Activated T-cell treated with anti-CD3 and anti-CD28 coated beads, Interleukin-2, amount 50 U/mL, for 1 hour (primary cell): ENCODE data around the gene MYH3.
"Not testable (repeated sequence)": the region's sequence is repeated elsewhere in the genome, so short reads cannot be mapped to it uniquely, and the experiment has no call there.

Source experiments
- DNase-seq: peaks from one replicate; pipeline ENCODE4 v3.0.0-alpha.2; 2020

MYH3 gene

DNA sequence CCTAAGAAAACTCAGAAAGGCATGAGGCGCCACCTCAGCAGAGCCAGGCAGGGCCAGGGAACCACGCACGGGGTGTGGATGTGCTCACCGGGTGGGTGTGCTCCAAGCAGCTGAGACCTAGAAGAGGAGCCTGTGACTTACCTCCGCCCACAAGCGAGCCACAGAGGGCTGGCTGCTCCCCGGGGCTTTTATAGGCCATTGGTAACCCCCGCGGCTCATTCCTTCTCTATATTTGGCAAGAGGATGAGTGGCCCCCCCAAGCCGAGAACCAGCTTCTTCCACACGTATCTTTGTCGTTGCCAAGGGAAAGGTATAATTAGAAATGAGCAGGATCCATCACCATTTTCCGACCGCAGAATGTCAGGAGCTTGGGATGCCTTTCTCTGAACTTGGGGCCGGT is at the start of gene MYH3:
MYH3 (minus strand) TSS at position 162 of the 400 bp plus-strand sequence. CDS start 2,245 bp downstream, outside the sequence.
- DNase-seq: no peak

DNA sequence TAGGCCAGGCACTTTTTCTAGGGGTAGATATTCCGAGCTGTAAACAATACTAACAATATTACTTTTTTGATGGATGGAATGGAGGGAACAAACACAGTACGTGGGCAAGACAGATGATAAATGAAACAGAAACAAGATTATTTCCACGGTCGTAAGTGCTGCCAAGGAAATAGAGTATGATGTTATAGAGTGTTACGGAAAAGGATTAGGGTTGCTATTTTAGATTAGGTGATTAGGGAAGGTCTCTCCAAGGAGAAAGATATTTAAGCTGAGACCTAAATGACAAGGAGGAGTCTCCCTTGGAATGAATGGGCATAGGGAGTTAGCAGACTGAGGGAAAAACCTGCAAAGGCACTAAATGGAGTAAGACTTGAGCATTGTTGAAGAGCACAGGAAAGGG is 48.6 kb upstream of the MYH3 start:
- no peak for DNase-seq

DNA sequence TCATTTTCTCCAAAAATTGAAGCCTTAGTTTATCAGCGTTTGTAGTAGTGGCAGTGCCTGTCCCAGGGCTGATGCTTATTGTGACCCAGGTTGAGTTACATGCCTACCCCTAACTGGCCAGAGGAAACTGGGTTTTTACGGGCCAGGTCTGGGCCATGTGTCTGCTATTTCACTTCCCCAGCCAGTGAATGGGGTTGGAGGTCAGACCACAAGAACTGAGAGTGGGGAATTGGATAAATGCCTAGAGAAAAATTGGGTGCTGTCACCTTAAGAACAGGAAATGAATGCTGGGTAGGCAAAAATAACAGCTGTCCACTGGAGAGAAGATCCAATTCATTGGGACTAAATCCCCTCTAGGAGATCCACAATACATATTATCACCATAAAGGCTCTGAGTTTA is 45.5 kb upstream of the MYH3 start:
- no peak for DNase-seq

DNA sequence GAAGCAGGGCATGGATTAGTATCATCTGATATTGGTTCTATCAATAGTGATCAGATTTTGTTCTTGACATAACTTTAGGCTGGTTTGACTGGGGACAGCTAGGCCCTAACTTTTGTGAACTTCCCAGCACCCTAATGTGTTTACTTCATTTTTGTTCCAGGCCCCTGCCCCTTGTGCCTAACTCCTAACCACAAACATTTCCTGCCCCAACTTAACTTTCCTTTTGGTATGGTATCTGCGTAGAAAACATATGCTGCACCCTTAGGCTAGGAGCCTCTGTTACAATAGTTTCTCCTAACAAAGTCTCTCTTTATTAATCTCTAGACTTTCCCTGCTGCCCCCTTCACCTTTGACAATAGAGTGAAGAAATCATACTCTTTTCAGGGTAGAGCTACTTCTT is 42.7 kb upstream of the MYH3 start:
- no peak for DNase-seq

DNA sequence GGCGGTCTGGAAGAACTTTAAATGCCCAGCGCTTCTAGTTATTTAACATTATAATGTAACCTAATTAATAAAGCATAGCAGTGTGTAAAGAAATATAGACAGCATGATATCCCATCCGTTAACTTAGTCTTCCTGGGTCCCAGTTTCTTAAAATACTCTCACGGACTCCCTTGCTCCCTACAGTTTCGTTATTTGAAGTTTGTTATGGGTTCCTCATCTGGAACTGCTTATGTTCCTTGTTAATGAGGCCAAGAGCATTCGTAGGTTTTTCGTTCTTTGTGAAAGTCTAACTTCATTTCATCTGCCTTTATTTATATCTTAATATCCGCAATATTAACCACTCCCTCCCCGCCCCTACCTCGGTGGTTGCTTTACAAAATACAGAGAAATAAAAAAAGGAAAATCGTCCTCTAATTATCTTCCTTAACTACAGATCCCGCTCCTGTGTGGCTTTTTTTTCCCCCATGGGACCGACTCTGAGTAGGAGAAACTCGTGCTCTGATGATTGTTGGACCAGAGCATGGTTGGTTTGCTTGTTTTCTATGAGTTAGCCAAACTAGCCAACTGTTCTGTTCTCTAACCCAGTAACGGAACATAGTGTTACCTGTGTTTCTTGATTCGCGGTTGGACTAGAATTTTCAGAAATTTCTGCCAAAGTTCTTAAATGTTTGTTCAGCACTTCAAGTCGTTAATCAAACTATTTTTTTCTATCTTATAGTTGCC is 41.1 kb upstream of the MYH3 start:
- DNase-seq: no peak

DNA sequence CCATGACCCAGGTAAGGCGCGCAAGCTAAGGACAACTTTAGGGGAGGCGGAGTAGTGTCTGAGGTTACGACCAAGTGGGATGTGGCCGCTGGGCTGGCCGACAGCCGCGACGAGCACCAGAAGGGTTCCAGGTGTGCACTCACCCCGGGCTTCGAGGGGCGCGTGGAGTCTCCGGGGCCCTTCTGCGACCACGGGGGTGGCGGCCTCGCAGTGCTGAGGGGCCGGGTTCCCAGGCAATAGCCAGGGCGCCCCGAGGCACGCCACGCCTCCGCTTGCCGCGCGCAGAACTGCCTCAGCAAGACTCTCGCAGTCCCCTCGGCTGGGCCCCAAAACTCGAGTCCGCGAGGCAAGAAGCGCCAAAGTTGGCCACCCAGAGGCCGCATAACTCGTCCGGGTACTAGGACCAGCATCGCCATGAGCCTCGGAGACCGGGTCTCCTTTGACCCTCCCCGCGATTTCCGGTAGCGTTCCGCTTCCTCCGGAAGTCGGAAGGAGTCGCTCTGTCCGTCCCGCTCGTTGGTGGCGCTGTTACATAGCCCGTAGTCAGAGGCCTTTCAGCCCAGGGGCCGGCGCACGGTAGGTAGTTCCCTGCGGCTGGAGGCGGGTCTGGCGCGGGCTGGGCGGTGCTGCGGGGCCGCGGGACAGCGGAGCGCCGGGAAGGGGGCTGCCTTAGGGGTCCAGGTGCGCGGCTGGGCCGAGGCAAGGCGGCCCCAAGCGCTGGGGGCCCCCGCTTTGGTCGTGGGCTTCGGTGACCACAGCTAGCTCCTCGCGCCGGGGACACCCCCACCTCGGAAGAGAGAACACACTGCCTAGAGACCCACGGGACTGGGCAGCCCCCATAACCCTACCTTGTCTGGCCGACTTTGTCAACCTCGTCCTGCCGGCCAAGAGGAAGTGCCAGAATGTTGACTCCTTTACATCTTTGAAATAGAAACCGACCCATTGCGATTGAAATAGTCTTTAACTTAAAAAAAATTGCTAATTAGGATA is 40.3 kb upstream of the MYH3 start, which contains the start of the genes ADPRM and SCO1:
ADPRM (plus strand) TSS at position 503 of the 990 bp plus-strand sequence. CDS start 7,333 bp downstream, outside the sequence.
SCO1 (minus strand) TSS at position 442 of the 990 bp plus-strand sequence; CDS start at position 416, 26 bp downstream.
- DNase-seq: peak; percentile 87

DNA sequence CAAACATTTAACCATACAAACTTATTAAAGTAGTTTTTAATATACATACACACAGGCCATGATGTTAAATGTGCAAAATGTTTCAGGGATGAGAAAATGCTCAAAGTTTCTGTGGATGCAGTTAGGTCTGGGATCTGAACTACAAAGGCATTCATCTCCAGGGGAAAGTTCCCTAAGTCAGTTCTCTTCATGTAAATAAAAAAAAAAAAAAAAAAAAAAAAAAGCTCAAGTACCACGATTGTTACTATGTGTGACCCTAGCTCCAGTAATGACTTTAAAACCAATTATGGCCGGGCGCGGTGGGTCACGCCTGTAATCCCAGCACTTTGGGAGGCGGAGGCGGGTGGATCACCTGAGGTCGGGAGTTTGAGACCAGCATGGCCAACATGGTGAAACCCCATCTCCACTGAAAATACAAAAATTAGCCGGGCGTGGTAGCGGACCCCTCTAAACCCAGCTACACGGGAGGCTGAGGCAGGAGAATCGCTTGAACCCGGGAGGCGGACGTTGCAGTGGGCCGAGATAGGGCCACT is 38.8 kb upstream of the MYH3 start:
- DNase-seq: not testable (repeated sequence)

DNA sequence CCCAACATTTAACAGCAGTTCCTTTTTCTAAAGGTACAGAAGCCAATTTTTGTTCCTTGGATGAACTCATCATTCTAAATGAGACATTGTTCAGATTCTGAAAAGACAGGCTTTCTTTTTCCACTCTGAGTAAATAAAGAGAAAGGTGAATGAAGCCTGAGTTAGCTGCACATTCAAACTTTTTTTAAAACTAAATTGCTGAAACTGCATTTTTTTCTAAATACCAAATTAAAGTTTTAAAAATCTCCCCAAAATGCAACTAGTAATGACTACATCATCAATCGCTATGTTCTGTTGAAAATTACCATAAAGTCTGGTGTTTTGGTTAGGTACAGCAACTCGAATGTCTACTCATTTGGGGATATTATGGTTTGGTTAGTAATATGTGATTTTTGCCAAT is 30.4 kb upstream of the MYH3 start:
- no peak for DNase-seq

DNA sequence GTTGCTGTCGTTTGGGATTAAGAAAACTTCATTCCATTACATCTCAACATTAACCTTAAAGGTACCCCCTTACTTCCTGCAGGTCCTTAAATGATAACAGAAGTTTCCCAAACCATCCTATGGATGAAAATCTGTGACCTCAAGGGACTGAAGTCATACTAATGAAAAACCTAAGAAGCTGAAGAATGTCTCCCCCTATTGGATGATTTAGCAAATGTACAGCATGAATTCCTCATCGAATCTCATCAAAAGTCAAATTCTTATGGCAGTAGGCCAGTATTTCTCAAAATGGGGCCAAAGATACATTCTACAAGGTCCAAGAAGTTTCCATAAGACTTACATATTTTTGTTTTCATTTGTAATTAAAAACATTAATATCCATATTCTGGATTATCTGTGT is 26.7 kb upstream of the MYH3 start:
- DNase-seq: no peak

DNA sequence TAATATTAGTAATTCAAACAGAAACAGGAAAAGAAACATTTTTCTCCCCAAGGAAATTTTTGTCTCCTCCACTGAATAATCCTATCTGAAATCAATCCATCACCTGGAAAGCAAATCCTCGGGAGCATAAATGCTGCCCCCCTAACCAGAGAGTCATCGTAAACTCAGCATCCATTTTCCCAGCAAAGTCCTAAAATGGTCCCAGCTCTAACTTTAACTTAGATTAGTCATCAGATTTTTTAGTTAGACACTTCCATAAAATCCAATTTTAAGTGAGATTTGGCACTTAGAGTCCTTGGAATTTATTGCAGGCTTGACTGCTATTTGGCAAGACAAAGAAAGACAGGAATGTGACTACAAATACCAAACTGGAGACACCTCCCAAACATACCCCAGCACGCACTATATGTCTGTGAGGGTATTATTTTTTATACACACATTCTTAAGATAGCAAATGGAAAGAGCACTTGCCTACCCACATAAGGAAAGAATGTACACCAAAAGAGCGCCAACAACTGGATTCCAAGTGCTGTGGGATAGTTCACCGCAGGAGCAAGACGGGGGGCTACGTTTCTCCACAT is 24.8 kb upstream of the MYH3 start:
- no peak for DNase-seq

DNA sequence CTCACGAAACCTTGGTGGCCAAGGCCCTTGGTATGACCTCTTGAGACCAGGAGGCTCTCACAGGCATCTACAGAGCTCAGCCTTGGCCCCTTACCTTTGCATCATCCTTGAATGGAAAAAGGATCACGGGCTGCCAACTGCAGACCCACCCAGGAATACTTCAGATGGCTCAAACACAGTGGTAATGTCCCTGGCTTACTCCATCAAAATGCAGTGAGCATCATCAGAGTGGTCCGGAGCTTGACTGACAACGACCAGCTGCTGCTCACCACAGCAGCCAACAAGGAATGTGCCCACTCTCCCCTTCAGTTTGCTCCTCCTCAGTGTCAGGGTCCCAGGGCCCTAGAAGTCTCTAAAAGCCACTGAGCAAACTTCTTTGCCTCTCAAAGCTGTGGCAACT is 17.6 kb upstream of the MYH3 start:
- no peak for DNase-seq

DNA sequence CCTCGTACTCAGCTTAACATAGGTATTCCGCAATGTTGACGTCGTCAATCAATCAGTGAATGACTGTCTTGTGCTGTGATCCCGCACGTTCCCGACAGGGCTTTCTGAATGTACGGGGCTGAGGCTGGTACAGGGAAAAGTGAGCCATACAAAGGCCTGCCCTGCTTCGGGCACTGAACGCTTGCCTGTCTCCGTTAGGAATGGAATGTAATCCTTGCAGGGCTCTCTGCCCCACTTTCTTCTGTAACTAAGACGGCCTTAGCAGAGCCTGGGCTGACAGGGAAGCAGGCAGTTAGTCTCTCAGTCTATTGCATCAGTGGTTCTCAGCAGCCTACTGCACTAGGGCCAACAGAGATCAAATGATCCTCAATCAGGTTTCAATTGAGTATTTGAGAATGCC is 16.2 kb upstream of the MYH3 start:
- no peak for DNase-seq

DNA sequence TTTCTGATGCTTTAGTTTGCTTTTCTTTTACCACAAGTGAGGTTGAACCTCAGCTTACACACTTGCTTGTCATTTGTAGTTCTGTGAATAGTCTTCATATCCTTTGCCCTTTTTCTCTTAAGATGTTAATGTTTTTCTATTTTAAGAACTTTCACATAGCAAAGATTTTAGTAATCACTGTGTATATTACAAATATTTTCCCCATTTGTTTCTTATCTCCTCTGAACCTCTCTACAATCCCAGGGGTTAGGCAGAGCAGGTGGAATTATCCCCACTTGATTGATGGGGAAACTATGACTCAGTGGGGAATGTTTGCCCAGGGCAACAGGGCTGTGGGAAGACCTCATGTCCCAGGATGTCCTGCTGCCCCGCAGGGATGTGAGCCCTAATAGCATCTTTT is 11.7 kb upstream of the MYH3 start:
- no peak for DNase-seq

DNA sequence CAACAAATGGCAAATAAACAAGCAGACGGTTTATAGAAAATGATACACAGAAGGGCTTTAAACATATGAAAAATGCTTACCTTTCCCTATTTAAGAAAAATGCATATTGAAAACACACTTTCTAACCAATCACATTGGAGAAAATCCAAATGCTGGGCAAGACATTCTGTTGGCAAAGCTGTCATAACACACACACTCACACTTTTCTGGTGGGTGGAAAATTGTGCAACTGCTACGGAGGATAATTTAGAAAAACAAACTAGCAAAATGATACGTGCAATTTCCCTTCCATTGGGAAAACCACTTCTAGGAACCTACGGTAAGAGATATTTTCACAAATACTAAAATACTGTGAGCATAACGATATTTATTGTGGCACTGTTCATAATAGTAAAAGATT is 9.8 kb upstream of the MYH3 start:
- DNase-seq: no peak

DNA sequence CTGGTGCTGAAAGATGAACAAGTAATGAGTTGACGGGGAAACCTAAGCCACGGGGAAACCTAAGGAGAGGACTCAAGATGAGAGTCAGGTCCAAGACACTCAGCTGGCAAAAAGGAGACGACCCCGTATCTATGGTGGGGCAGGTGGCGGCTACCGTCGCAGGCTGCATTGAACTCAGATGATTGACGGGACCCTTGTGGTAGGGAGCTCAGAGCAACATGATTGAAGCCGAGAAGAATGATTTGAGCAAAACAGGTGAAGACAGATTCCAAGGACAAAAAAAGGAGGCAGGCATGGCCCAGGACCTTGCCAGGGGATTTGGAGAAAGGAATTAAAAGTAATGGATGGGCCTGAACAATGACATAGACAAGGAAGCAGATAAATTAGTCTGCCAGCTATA is 7.5 kb upstream of the MYH3 start:
- no peak for DNase-seq

DNA sequence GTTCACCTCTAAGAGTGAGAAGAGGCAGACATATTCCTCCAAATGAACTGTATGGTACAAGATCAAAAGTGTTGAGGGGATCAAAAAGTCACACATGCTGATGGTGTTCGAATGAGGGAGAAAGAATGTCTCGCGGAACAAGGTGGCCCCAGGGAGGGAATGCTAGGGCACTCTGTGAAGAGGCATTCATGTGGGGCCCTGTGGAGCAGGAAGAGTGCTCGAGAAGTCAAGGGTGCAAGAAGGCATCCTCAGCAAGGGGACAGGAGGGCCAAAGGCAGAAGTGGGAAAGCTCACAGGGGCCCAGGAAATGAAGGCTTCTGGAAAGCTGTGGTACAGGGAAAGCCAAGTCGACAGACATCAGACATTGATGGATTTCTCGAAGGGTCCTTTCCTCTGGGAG is 6.1 kb upstream of the MYH3 start:
- DNase-seq: no peak

DNA sequence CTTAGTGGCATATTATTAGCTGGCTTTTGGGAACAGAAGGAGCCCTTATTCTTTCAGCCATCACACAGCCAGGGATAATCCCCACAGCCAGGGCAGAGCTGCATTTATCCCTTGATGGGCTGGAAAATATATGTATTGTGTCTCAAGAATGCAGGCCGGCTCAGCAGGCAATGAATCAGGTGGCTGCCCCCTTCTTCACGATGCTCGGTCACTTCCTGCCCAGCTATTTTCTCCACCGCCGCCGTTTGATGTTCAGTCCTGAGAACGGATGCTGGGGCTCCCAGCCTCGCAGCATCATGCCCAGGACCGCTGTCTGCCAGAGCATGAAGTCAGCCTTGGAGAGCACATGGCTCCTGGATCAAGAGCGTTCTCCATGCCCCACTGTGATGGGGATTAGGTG is 4.3 kb upstream of the MYH3 start:
- no peak for DNase-seq

DNA sequence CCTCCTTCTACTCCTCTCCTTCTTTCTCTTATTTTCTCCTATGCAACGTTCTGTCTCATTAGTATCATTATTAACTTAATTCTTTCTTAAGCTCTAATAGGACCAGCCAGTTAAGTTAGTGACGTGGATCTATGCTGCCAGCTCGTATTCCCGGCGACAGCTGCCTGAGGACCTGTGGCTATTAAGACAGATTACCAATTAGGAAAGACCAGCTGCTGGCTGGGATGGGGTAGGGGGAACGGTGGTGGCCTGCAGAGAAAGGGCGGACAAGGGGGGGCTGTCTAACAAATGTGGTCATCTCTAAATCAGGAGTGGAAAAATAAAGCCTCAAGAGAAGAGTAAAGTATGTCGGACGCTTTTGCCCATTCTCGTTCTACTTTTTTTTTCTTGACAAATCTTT is 770 bp upstream of the MYH3 start:
- DNase-seq: no peak

DNA sequence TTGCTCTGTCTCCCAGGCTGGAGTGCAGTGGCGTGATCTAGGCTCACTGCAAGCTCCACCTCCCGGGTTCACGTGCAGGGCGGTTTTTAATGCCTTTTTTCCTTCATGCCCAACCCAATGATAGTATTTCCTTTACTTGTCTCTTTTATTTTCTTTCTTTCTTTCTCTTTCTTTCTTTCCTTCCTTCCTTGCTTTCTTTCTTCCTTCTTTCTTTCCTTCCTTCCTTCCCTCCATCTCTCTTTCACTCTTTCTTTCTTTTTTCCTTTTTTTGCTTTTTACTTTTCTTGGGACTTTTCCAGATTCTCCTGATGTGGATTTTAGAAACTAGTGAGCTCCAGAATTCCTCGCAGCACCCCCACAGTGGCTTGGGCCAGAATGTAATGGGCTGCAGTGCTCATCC is 3.1 kb downstream of the MYH3 start:
- no peak for DNase-seq

DNA sequence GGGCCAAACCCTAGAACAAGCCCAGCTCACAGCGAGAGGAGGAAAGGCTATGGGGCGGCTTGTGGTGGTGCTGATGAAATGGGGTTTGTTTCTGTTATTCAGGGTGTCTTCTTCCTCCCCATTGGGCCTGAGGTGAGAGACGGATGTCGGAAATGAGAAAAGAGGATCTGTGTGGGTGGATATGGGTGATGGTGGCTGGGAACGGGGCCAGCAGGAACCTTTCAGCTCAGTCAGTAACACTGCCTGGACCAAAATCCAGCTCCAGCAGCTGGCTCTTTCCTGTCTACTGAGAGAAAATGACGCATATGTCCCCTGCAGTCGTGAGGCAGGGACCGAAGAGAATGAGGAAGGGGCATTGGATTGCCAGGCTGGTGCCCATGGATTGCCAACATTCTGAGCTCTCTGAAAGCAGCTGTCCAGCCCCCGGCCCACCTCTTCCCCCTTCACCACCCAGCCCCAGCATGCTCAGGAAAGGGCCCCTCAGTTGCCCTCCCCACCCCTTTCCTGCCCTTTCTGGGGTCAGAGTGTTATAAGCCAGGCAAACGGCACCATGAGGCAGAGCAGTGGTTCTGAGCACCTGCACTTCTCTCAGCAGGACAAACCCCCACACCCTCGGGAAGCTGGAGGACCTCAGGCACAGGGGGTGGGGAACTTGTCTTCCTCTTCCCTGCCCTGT is 4.0 kb downstream of the MYH3 start:
- DNase-seq: no peak

DNA sequence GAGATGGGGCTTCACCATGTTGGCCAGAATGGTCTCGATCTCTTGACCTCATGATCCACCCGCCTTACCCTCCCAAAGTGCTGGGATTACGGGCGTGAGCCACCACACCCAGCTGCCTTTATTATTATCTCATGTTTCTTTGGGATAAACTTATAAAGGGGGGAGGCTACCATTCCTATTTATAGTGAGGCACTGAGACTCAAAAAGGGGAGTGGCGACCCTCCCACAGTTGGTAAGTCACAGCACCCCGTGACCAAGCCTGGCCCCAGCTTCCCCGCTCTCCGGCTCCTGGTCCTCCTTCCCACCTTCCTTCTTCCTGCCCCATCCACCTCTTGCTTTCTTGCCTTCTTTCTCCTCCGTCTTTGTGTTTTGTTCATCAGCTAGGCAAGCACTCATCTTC is 5.2 kb downstream of the MYH3 start:
- DNase-seq: no peak

DNA sequence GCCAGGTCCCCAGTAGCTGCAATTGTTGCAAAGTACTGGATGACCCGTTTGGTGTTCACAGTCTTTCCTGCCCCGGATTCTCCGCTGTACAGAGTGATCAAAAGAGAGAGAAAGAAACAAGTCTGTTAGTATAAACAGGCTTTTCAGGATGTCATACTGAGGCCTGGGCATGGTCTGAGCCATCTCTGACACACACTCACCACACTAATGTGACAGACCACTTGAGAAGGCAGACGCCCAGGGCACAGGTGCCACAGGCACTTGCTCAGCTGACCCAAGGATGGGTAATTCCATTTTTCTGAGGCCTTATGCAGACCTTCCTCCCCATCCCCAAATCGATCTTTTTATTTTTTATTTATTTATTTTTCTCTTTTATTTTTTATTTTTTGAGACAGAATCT is 7.5 kb downstream of the MYH3 start:
- DNase-seq: no peak

DNA sequence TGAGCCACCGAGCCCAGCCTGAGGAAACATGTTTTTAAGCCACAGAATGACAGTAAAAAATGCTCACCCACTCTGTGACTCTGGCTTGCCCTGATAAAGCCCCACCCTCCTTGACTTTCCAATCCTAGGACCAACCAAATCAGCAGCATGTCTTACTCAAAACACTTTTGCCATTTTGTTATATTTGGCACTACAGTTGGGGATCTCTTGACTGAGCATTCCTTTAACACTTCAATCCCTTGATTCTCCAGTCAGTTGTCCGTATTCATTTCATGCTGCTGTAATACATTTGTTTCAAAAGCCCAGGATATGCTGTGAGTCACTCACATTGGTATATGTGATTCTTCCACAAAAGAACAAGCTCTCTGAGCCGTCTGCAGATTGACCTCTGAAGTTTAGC is 8.2 kb downstream of the MYH3 start:
- DNase-seq: no peak
